T47D (cell line): ENCODE measurements around the gene FBRS.
"Not testable (repeated sequence)": the region's sequence is repeated elsewhere in the genome, so short reads cannot be mapped to it uniquely, and the experiment has no call there.

ENCODE experiments used
- DNase-seq, 2 experiments: peaks; one replicate each; pipeline versions ENCODE4 v3.0.0 to v3.0.0-alpha.2; 2011 to 2012; ENCODE audit warnings: low read depth in 1 of 2, low spot score in 1 of 2
- JUND ChIP-seq: IDR thresholded peaks from 2 replicates; pipeline ENCODE4 v1.6.1; 2012; ENCODE audit warnings: low read depth
- in situ Hi-C: cut with HindIII; loops from 2 replicates; pipeline ENCODE4 v1.10.0; 2016; ENCODE audit warnings: low sequenced_read_pairs, low pct_unique_long_range_greater_than_20kb

FBRS gene

DNA sequence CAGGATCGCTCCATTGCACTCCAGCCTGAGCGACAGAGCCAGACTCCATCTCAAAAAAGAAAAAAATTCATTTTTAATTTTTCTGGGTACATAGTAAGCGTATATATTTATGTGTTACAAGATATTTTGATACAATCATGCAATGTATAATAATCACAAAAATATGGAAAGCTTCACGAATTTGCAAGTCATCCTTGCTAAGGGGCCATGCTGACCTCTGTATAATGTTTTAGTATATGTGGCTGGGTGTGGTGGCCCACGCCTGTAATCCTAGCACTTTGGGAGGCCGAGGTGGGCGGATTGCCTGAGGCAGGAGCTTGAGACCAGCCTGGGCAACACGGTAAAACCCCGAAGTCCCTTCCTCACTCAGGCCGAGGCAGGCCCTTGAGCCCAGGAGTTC is 16.9 kb downstream of the FBRS start:
- no peak for TF ChIP-seq JUND
- DNase-seq = no peak
- in situ Hi-C loops = no loop called here

DNA sequence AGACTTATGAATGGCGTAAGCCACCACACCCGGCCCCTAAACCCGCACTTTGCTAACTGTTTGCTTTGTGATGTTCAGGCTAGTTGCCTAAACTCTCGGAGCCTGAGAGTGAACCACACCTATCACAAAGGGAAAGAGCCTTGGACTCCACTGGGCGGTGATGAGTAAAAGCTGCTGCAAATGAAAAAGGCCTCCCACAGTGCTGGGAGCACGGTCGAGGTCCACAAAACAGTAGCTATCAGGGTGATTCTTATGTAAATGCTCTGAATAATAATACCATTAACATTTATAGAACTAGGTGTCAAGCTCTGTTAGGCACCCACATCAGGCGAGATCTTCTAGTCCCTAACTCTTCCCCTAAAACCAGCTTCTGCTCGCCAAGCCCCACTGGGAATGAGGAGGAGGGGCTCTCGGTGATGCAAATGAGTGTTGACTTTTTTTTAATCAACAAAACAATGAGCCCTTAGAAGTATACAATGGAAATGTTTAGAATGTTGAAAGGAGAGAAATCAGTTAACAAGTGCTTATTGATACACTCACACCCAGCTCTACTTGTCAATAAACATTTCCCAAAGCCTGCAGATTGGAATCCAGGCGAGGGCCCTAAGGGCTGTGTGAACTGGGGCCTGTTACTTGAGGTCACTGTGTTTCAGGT is 19.8 kb downstream of the FBRS start:
- TF ChIP-seq JUND = no peak
- in situ Hi-C loops = no loop called here
- DNase-seq = peak in 1 of 2 experiments; percentile 72

DNA sequence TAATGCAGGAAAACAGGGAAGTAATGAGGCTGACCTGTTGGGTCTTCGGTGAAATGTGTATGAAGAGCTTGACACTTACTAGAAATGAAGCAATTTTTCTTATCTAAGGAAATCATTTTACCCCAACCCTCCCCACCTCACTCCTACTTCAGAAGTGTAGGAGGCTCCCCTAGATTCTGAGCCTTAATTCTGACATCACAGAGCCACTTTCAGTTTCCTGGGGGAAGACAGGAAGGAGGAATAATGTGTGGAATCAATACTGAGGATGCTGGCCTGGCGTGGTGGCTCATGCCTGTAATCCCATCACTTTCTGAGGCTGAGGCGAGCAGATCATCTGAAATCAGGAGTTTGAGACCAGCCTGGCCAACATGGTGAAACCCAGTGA is 20.3 kb downstream of the FBRS start:
- no peak for DNase-seq
- no peak for TF ChIP-seq JUND
- in situ Hi-C loops = no loop called here

DNA sequence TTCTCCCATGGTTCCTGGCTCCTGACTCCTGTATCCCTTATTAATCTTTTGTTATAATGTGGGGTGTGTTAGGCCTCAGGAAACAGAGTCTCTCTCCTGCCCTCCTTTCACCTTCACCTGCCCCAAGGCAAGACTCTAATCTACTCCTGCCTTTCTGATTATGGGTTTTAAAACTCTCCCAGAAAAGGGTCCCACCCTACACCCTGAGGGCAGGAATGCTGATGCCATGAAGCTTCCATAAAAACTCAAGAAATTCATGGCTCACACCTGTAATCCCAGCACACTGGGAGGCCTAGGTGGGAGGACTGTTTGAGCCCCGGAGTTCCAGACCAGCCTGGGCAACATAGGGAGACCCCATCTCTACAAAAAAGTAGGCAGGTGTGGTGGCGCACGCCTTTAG is 22.1 kb downstream of the FBRS start:
- no peak for DNase-seq
- TF ChIP-seq JUND = no peak
- in situ Hi-C loops = no loop called here

DNA sequence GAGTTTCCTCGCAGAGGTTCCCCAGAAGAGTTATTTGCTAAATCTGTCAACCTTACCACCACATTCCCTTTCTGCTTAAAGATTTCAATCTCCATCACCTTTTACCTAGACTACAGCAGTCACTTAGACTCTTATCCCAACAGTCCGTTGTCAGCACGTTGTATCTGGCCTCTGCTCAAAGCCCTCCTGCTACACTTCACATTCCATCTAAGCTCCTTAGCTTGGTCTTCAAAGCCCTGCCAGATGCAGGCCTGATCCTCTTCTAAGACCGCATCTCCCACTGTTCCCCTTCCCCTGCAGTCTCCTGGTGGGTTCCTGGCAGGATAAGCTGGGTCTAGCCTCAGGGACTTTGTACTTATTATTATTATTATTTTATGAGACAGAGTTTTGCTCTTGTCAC is 30.5 kb downstream of the FBRS start:
- in situ Hi-C loops = no loop called here
- DNase-seq = no peak
- no peak for TF ChIP-seq JUND

DNA sequence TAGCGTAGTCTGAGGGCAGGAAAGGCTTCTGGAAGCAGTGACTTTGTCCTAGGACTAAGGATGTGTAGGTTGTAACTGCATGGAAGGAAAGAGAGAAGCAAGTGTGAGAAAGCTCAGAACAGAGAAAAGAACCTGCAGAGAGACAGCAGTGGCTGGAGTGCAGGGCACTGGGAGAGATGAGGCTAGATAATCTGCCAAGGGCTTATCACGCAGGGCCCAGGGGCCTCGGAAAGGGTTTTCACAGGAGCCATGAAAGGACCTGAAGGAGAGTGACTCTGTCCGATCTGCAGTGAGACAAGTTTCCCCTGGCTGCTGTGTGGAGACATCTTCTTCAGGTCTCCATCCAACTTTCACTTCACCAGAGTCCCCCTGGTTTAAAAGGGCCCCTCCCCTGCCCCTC is 33.7 kb downstream of the FBRS start:
- in situ Hi-C loops = no loop called here
- no peak for TF ChIP-seq JUND
- no peak for DNase-seq

DNA sequence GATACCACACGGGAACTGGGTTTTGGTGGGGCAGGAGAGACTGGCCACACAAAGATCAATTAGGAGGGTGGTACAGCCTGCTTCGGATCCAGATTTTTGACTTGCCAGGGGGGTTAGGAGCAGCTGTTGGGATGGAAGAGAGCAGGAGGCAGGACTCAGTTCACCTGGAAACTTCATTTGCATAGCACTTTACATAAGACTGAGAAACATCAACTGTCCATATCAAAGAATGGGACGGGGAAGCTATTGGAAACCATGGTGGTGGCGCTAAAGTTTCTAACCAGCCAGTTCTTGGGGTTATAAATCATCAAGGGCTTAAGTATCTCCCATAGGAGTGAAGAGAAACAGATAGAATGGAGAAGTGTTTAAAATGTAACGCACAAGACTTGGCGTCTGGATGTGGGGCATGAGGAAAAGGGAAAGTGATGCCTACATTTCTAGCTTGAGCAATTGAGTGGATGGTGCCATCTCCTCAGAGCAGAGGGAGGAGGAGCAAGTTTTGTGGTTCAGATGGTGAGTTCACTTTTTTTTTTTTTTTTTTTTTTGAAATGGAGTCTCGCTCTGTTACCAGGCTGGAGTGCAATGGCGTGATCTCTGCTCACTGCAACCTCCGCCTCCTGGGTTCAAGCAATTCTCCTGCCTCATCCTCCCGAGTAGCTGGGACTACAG is 34.3 kb downstream of the FBRS start:
- in situ Hi-C loops = no loop called here
- DNase-seq = no peak
- no peak for TF ChIP-seq JUND

DNA sequence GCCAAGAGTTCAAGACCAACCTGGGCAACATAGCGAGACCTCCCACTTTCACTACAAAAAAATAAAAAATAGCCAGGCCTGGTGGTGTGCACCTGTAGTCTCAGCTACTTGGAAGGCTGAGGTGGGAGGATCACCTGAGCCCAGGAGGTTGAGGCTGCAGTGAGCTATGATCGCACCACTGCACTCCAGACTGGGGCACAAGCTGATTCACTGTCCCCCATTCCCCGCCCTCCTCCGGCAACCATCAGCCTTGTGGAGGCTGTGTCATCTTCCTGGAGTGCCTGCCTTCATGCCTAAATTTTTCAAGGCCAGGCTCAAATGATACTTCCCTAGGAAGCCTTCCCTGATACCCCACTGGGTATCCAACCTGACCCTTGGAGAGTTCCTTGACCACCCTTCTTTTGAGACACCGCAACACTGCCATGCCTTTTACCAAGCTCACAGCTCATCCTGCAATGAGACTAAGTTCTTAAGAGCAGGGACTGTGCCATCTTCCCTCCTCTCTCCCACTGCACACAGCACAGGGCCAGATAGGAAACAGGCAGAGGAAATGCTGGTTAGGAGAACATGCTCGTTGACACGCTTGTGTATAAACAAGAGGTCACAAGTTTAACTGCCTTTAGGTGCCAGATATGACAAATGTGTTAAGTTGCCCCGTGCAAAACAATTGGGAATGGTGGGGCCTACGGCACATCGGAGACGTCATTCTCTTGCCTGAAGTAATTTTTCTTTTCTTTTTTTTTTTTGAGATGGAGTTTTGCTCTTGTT is 36.9 kb downstream of the FBRS start:
- DNase-seq = no peak
- TF ChIP-seq JUND = no peak
- in situ Hi-C loops = no loop called here

DNA sequence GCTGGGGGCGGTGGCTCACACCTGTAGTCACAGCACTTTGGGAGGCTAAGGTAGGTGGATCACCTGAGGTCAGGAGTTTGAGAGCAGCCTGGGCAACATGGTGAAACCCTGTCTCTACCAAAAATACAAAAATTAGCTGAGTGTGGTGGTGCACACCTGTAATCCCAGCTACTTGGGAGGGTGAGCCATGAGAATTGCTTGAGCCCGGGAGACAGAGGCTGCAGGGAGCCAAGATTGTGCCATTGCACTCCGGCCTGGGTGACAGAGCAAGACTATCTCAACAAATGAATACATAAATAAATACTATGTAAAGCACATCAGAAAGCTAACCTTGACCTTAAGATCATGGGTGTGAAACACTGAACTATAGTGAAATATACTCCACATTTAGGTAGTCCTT is 38.4 kb downstream of the FBRS start:
- DNase-seq, in situ Hi-C loops: not testable (repeated sequence)

DNA sequence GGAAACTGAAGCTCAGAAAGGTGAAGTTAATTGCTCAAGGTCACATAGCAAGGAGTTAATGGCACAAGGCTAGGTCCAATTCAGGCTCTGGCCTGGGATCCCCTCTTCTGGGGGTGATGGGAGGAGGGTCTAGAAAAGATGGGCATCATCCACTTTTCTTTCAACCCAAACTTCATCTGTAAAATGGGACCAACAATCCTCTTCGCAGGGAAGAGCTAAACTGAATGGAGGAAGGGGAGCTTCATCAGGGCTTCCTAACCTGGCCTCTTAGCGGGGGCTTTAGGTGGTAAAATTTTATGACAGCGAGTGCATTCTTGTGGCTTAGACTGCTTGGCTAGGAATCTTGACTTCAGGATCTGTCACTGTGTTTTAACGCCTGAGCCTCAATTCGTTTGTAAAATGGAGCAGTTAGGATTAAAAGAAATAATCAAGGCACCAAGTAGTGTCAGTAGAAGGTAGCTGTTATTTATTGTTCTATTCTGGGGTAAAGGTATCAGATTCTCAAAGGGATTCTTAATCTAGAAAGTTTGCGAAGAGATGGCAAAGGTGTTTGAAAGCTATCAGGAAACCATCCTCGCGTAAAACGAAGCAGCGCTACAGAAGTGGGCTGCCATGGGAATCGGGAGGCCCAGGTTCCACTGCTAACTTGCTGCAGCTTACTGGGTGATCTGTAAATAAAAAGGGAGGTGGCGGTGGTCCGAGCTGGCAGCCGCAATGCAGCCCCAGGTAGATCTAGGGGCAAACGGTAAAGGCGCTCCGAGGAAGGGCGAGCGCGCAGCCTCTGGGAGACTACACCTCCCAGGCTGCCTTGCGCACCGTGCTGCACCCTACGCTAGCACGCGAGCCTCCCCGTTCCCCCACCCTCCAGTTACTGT is 39.3 kb downstream of the FBRS start:
- in situ Hi-C loops = no loop called here
- TF ChIP-seq JUND = no peak
- peak in 1 of 2 experiments; percentile 88 for DNase-seq

DNA sequence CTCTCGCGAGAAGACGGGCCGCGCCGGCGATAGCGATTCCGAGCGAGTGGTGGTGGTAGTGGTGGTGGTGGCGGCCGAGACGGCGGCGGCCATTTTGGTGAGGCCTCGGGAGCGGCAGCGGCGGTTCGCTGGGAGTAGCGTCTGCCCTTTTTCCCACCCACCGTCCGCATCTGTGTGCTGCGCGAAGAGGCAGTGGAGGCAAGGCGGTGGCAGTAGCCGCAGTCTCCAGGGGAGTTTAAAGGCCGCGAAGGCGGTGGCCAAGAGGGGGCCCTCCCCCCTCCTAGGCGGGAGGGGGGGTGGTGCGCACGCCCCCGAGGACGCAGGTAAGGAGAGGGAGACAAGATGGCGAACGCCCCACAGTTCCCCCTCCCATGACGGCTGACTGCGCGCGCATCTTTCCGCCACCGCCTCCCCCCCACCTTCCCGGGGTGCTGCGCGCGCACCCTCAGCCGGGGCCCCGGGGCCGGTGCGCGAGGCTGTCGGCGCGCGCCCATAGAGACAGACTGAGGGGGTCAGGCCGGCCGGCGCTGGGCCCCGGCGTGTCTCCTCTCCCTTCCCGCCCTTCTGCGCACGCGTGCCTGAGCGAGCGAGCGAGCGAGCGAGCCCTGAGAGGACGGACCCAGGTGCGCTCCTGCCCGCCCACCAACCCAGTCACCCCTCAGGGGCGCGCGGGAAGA is 40.0 kb downstream of the FBRS start:
- peak; percentile 93 to 99 for DNase-seq
- in situ Hi-C loops = no loop called here
- no peak for TF ChIP-seq JUND

DNA sequence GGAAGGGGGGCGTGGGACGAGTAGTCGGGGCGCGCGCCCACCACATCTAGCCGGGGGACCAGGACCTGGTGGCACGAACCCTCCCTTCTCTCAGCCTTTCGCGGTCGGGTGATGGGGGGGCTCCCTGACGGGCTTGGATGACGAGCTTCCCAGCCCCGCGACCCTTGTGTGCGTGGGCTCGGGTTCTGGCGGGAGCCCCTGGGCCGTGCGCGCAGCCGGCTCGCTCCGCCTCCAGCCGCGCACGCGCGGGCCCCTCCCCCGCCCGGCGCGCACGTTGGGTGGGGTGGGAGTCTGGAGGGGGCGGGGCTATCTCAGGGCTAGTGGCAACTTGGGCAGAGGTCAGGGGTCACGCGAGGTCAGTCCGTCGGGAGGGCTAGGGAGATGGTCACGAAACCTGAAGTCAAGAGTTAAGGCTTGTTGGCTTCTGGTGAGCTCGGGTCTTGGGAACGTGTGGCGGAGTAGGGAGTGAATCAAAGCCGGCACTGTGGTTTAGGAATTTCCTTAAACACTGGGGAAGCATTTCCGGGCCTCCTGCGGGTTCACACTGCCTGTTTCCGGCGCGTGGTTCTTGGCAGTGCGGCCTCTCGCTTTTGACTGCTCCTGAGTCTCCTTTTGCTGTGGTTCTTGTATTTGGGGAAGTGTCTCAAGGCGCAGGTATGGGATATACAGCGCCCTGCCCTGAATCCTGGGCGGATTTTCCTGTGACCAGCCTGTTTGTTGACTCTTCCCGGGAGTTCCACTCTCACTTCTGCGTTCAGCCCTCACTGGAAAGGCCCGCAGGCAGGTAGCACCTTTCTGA is 40.8 kb downstream of the FBRS start, which contains the start of gene SRCAP:
SRCAP (plus strand) TSS at position 356 of the 799 bp plus-strand sequence. CDS start 1,654 bp downstream, outside the sequence.
- in situ Hi-C loops = no loop called here
- peak; percentile 85 to 88 for DNase-seq
- no peak for TF ChIP-seq JUND
